Activated CD8-positive, alpha-beta T cell treated with anti-CD3 and anti-CD28 coated beads, Interleukin-2, amount 10 ng/mL, durations not matched to agents 7 days and 5 days (primary cell): Measurements from ENCODE around the gene NAB2. TPM values are rescaled to one million over a fixed set of nuclear protein-coding genes. Genes with fewer than 3 reads are reported as not detected.
"Not testable (repeated sequence)": the region's sequence is repeated elsewhere in the genome, so short reads cannot be mapped to it uniquely, and the experiment has no call there.

ENCODE experiments used
- ATAC-seq: fragments of 150-1000 bp; cut with Tn5 transposase; one replicate; pipeline ENCODE4 v1.10.0; 2021; ENCODE audit warnings: moderate library complexity
- CTCF ChIA-PET: fragments of 350-600 bp; sonication (Branson Sonifier 250); formaldehyde crosslinking; loops from one replicate; lab custom pipeline; 2021; ENCODE audit warnings: antibody characterized with exemption; lab: Charles Lee
- POLR2A ChIA-PET: fragments of 350-600 bp; sonication (Branson Sonifier 250); formaldehyde crosslinking; loops from one replicate; lab custom pipeline; 2021; ENCODE audit warnings: antibody characterized with exemption; lab: Charles Lee
- DNase-seq: peaks from one replicate; pipeline ENCODE4 v3.0.0-alpha.2; 2020
- H3K27ac Mint-ChIP-seq: one replicate; pipeline ENCODE4 v1.8.0; 2021; ENCODE audit warnings: mild to moderate bottlenecking, mixed read lengths
- H3K27me3 Mint-ChIP-seq: one replicate; pipeline ENCODE4 v1.8.0; 2021; ENCODE audit warnings: low read depth, mixed read lengths
- H3K36me3 Mint-ChIP-seq: one replicate; pipeline ENCODE4 v1.8.0; 2021; ENCODE audit warnings: low read depth, mixed read lengths
- H3K4me1 Mint-ChIP-seq: one replicate; pipeline ENCODE4 v1.8.0; 2021; ENCODE audit warnings: low read depth, mixed read lengths
- H3K4me3 Mint-ChIP-seq: one replicate; pipeline ENCODE4 v1.8.0; 2021; ENCODE audit warnings: mild to moderate bottlenecking, mixed read lengths
- H3K9me3 Mint-ChIP-seq: one replicate; pipeline ENCODE4 v1.8.0; 2022; ENCODE audit warnings: mixed read lengths; ENCODE audit not compliant: insufficient read depth
- total RNA-seq, 2 experiments: library from RNA; stranded (reverse); gene quantifications; one replicate each; pipeline ENCODE4 v1.2.3, GENCODE V29; 2021

Gene NAB2
- total RNA-seq, 2 experiments from 2014 or later = 12.9 to 13.7 TPM

DNA sequence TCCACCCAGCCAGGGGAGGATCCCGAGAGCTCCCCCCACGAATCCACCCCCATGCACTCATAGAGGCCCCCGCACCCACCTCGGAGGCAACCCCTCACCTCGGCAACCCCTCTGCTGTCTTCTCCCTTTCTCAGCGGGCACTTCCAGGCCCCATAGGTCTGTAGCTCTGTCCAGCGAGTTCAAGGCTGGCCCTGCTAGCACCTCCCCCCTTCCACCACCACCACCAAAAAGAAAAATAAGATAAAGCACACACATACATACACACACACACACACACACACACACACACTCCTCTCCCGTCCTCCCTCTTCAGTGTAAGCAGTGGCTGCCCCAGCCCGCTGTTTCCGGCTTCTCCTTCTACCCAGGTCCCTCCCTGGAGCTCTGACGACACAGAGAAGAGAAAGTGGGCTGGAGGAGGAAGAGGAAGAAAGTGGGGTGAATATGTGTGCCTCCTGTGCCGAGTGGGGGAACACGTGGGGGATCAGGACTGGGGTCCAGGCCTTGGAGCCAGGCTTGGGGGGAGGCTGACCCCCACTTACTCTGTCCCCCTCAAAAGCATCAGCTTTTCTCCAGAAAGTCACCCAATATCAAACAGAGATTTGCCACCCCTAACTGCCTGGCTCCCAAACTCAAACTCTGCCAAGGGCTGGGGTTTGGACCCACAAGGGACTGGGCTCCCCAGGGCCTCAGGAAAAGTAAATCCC is 22.3 kb downstream of the NAB2 start, which contains the start of gene STAT6:
Gene STAT6, minus strand, starts transcription at position 332 of the 704 bp plus-strand sequence. CDS start 3,084 bp downstream, outside the sequence.
- H3K4me3 Mint-ChIP-seq = peak within 1 kb of the TSS; percentile 91
- ATAC-seq (peak; percentile 75), DNase-seq (peak; percentile 94)
- H3K27me3 Mint-ChIP-seq = no peaks in the 10 kb centered on the region
- POLR2A ChIA-PET = interaction anchor here (0.6 to 7.1 kb wide), 27 partner anchors 10 to 530 kb away, joined by 3 to 95 read pairs (median 6); partner anchors contain the start of genes DDIT3, LRP1, NAB2 and NACA
- peak within 1 kb of the TSS; percentile 95 for H3K27ac Mint-ChIP-seq
- CTCF ChIA-PET = interaction anchor here (0.6 to 11.4 kb wide), 42 partner anchors 12 to 482 kb away, joined by 3 to 233 read pairs (median 6); partner anchors contain the start of genes GLI1, HSD17B6, LRP1 and MYO1A
- peaks cover 34% of the 10 kb centered on the region for H3K36me3 Mint-ChIP-seq
- H3K4me1 Mint-ChIP-seq = peaks cover 53% of the 10 kb centered on the region
- H3K9me3 Mint-ChIP-seq = no peaks in the 10 kb centered on the region

- POLR2A ChIA-PET = interaction anchor here (0.5 to 7.1 kb wide), 29 partner anchors 9 to 387 kb away, joined by 3 to 95 read pairs (median 7); partner anchors contain the start of genes LRP1, NAB2, NACA and NEMP1
- CTCF ChIA-PET = interaction anchor here (0.7 to 11.4 kb wide), 43 partner anchors 10 to 484 kb away, joined by 3 to 233 read pairs (median 6); partner anchors contain the start of genes GLI1, HSD17B6, LRP1 and MYO1A
- no peak for DNase-seq
- H3K36me3 Mint-ChIP-seq = peaks cover 19% of the 10 kb centered on the region
- H3K4me3 Mint-ChIP-seq = peak overlapping the region; percentile 91
- H3K9me3 Mint-ChIP-seq = no peaks in the 10 kb centered on the region
- H3K27me3 Mint-ChIP-seq = peaks cover 5% of the 10 kb centered on the region
- ATAC-seq = no peak
- peak overlapping the region; percentile 95 for H3K27ac Mint-ChIP-seq
- H3K4me1 Mint-ChIP-seq = peaks cover 38% of the 10 kb centered on the region
Measured at GRCh38 chr12:57112492-57113294, 23.8 kb downstream of the NAB2 start.

DNA sequence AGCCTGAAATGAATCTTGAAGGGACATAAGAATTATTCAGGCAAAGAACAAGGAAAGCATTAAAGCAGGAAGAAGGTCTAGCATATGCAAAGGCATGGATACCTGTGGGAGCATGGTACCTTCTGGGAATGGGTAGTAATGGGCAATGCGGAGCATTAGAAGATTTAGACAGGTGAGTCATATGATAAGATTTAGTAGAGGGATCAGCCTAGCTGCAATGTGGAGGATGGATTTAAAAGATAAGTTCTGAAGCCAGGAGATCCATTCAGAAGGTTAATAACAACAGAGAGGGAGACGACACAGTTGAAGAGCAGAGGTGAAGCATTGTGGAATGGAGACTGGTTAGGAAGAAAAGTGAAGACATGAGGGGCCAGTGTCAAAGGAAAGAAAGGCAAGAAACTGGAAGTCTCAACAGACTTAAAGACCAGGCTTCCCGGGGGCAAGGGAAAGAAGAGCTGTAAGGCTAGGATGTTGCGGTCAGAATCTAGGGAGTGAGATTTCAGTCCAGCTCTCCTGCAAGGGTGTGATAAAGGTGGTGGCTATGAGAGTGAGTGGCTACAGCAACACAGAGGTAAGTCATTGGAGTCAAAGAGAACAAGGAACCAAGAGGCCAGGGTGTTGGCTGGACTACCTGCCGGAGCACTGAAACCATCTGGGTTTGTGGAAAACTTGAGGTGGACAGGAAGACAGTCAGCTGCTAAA is 27.8 kb downstream of the NAB2 start:
- no peak overlapping the region for H3K27ac Mint-ChIP-seq

DNA sequence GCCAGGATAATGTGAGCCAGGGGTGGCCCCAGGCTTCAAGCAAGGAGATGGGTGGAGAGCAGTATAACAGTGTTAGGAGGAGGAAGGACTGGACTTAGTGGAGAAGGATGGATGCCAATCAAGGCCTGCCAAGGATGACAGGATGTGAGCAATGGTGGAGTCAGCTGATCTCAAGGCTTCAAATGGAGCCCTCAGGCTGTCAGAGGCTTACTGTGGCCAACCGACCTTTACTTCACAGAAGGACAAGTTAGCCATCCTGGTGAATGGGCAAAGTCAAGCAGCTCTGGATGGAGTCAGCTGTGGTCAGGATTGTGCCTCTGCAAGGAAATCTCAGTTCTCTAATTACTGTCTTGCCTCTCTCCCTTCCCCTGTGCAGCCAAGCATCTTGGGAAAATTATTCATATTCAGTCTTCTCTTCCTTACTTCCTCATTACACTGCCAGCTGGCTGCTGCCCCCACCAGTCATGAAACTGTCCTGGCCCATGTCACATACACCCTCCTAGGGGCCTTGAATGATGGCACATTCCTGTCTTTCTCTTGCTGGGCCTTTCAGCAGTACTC is 29.9 kb downstream of the NAB2 start:
- no peak for ATAC-seq
- no peak overlapping the region for H3K4me3 Mint-ChIP-seq
- no peaks in the 10 kb centered on the region for H3K36me3 Mint-ChIP-seq
- H3K4me1 Mint-ChIP-seq = peaks cover 10% of the 10 kb centered on the region
- no peak overlapping the region for H3K27ac Mint-ChIP-seq
- ChIA-PET POLR2A (no interaction called here), CTCF (interaction anchor here (0.8 to 12.3 kb wide), 5 partner anchors 9 to 117 kb away, joined by 3 to 178 read pairs (median 3); partner anchors contain the start of gene LRP1)
- DNase-seq = no peak
- H3K27me3 Mint-ChIP-seq = peaks cover 9% of the 10 kb centered on the region
- peaks cover 5% of the 10 kb centered on the region for H3K9me3 Mint-ChIP-seq

More for the DNA sequence above, 27.8 kb downstream of the NAB2 start:
- no peak overlapping the region for H3K4me3 Mint-ChIP-seq
- ChIA-PET POLR2A (no interaction called here), CTCF (interaction anchor here (1.3 to 12.3 kb wide), 6 partner anchors 7 to 69 kb away, joined by 3 to 178 read pairs (median 10); no protein-coding TSS in a partner anchor)
- ATAC-seq (no peak), DNase-seq (no peak)
- H3K4me1 Mint-ChIP-seq = peaks cover 22% of the 10 kb centered on the region
- H3K36me3 Mint-ChIP-seq = no peaks in the 10 kb centered on the region
- H3K27me3 Mint-ChIP-seq = peaks cover 5% of the 10 kb centered on the region
- H3K9me3 Mint-ChIP-seq = no peaks in the 10 kb centered on the region

DNA sequence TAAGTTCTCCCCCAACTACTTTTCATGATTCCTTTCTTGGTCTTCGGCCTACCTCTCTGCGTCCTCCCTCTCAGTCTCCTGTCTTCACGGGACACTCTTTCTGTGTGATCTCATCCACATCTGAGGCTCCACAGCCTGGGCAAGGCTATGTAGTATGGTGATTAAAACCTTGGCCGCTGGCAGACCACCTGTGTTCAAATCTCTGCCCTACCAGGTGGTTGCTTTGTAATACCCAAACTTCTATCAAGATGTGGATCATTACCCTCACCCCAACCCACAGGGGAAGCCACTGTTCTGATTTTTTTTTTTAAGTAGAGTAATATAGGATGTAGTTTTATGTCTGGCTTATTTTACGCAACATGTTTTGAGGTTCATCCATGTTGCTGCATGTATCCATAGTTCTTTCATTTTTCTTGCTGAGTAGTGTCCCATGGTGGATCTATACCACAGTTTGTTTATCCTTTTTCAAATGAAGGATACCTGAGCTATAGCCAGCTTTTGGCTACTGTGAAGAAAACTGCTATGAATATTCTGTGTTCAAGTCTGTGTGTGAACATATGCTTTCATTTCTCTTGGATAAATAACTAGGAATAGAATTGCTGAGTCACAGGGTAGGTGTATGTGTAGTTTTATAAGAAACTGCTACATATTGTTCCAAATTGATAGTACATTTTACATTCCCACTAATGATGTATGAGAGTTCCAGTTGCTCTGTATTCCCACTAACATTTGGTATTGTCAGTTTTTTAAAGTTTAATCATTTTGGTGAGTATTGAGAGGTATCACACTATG is 30.6 kb downstream of the NAB2 start:
- Mint-ChIP-seq H3K27me3 (peaks cover 14% of the 10 kb centered on the region), H3K9me3 (peaks cover 8% of the 10 kb centered on the region), H3K4me1 (peaks cover 10% of the 10 kb centered on the region), H3K36me3 (no peaks in the 10 kb centered on the region), H3K4me3 (no peak overlapping the region), H3K27ac (no peak overlapping the region)
- DNase-seq (no peak), ATAC-seq (no peak)
- ChIA-PET CTCF (interaction anchor here (1.4 to 12.3 kb wide), 3 partner anchors 8 to 66 kb away, joined by 4 to 178 read pairs (median 83); partner anchors contain the start of gene STAT6), POLR2A (no interaction called here)

DNA sequence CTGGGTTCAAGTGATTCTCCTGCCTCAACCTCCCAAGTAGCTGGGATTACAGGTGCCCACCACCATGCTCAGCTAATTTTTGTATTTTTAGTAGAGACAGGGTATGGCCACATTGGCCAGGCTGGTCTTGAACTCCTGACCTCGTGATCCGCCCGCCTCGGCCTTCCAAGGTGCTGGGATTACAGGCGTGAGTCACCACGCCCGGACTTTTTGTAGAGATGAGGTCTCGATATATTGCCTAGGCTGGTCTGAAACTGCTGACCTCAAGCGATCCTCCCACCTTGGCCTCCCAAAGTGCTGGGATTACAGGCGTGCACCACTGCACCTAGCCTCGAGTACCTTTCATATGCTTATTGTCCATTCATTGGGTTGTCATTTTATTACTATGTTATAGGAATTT is 31.8 kb downstream of the NAB2 start:
- peaks cover 21% of the 10 kb centered on the region for H3K27me3 Mint-ChIP-seq
- not testable (repeated sequence) for ATAC-seq, H3K4me3 Mint-ChIP-seq, H3K27ac Mint-ChIP-seq, DNase-seq, H3K9me3 Mint-ChIP-seq, H3K36me3 Mint-ChIP-seq
- ChIA-PET POLR2A (interaction anchor here (1.4 kb wide), 1 partner anchor 10 kb away, joined by 3 read pairs; no protein-coding TSS in a partner anchor), CTCF (interaction anchor here (0.9 to 12.3 kb wide), 5 partner anchors 9 to 114 kb away, joined by 3 to 178 read pairs (median 83); partner anchors contain the start of gene STAT6)
- peaks cover 10% of the 10 kb centered on the region for H3K4me1 Mint-ChIP-seq

GRCh38 chr12:57123813-57124212 is 34.9 kb downstream of the NAB2 start:
- Mint-ChIP-seq H3K9me3 (peaks cover 8% of the 10 kb centered on the region), H3K4me3 (no peak overlapping the region), H3K27ac (no peak overlapping the region), H3K27me3 (peaks cover 29% of the 10 kb centered on the region), H3K4me1 (peaks cover 10% of the 10 kb centered on the region), H3K36me3 (no peaks in the 10 kb centered on the region)
- POLR2A ChIA-PET = interaction anchor here (1.2 kb wide), 1 partner anchor 12 kb away, joined by 9 read pairs; no protein-coding TSS in a partner anchor
- DNase-seq (no peak), ATAC-seq (no peak)
- CTCF ChIA-PET = interaction anchor here (0.8 to 12.3 kb wide), 32 partner anchors 8 to 135 kb away, joined by 3 to 178 read pairs (median 4); partner anchors contain the start of genes NEMP1 and STAT6

DNA sequence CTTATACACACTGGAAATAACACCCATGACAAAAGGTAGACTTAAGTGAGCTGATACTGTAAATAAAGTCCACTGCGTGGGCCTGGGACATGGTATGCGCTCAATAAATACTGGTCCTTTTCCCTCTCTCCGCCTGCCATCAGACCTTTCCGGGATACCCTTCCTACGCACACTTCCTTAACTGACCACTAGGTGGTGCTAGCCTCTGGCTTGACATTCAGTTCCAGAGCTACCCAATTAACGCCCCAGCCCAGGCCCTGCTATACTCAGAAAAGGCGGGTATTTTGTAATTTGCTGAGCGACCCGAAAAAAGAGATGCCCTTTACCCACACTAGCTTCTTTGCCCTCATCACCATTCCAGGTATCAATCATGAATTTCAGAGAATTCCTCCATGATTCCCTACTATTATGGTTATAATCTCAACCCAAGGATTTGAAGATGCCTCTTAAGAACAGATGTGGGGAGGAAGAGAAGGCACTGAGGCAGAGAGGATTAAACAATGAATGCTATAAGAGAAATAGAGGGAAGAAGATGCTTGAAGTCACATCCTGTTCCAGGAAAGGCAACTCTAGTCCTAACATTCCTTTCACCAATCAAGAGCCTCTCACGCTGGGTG is 35.5 kb downstream of the NAB2 start:
- DNase-seq (peak; percentile 85), ATAC-seq (peak; percentile 65)
- Mint-ChIP-seq H3K27me3 (peaks cover 29% of the 10 kb centered on the region), H3K36me3 (no peaks in the 10 kb centered on the region), H3K27ac (no peak overlapping the region), H3K4me1 (peaks cover 5% of the 10 kb centered on the region), H3K4me3 (no peak overlapping the region), H3K9me3 (peaks cover 8% of the 10 kb centered on the region)
- CTCF ChIA-PET = interaction anchor here (0.6 to 12.3 kb wide), 37 partner anchors 8 to 136 kb away, joined by 3 to 178 read pairs (median 4); partner anchors contain the start of genes NEMP1, SHMT2 and STAT6
- POLR2A ChIA-PET = interaction anchor here (1.2 kb wide), 1 partner anchor 12 kb away, joined by 9 read pairs; no protein-coding TSS in a partner anchor

DNA sequence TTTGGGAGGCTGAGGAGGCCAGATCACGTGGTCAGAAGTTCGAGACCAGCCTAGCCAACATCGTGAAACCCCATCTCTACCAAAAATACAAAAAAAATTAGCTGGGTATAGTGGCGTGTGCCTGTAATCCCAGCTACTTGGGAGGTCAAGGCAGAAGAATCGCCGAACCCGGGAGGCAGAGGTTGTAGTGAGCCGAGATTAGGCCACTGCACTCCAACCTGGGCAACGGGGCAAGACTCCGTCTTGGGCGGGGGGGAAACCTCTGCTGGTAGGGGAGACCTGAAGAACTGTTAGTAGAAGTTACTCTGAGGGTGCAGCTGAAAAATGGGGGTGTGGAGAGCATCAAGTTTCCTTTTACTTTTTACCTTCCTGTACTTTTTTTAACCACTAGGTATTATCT is 37.1 kb downstream of the NAB2 start:
- ChIA-PET CTCF (interaction anchor here (1.2 to 12.3 kb wide), 8 partner anchors 14 to 117 kb away, joined by 3 to 178 read pairs (median 16); partner anchors contain the start of gene STAT6), POLR2A (interaction anchor here (1.0 kb wide), 1 partner anchor 14 kb away, joined by 3 read pairs; no protein-coding TSS in a partner anchor)
- Mint-ChIP-seq H3K9me3 (peaks cover 8% of the 10 kb centered on the region), H3K27ac (no peak overlapping the region), H3K36me3 (no peaks in the 10 kb centered on the region), H3K27me3 (peaks cover 44% of the 10 kb centered on the region), H3K4me3 (no peak overlapping the region), H3K4me1 (peaks cover 4% of the 10 kb centered on the region)
- DNase-seq (no peak), ATAC-seq (no peak)
